Pulmonary artery endothelial cell (primary cell): ENCODE measurements around the gene SLC17A1. TPM values are rescaled to one million over a fixed set of nuclear protein-coding genes. Genes with fewer than 3 reads are reported as not detected.

Experiments
- DNase-seq: peaks from one replicate; pipeline ENCODE4 v3.0.0-alpha.2; 2011; ENCODE audit warnings: low read depth, low spot score
- total RNA-seq: library from RNA; depleted of rRNA; stranded (reverse); fragments of >200 nt; gene quantifications from 2 replicates; pipeline ENCODE4 v1.2.3, GENCODE V29; 2014

The SLC17A1 gene
- not detected in 2 replicates for total RNA-seq

- DNase-seq = no peak
Observed at GRCh38 chr6:25831532-25832306, at the start of gene SLC17A1. TSS of gene SLC17A1 (minus strand) at chr6:25832052. CDS start at chr6:25830557, 1,495 bp downstream.

DNA sequence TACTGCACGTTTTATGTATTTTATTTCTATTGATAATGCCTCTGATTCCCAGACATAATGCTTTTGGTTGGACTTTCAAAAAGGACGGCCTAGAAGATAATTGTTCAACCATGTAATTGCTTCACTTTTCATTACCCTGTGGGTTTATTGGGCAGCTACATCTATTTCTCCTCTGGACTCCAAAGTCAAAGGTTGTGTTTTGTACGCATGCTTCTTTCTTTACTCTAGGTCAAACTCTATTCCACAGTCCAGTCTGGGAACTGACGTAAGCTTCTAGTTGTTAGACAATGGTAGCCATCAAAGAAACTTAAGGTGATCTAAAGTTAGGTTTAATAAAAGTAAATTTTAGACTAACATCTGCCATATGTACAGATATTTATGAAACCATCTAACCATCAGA lies 48.7 kb upstream of the SLC17A1 start:
- DNase-seq = no peak

DNA sequence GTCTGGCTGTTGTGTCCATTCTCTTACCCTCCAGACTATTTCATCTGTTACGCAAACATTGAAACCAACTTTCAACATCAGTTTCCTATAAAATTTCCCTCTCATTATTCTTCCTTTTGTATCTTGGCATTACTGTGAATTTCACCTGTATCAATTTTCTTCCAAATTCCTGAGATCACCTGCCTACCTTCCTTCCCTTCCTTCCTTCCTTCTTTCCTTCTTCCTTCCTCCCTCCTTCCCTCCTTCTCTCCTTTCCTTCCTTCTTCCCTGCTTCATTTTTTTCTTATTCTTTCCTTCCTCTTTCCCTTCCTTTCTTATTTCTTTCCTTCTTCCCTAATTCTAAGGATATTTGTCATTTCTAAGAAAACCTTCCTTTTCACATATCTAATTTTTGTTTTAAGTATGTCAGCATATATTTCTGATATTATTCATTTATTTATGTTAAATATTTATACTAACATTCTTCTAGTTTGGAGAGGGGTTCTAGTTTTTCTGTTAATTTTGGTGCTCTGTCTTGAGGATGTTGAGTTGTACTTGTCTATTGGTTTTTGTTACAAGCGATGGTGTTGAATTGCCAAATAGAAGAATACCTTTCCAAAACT lies 47.0 kb upstream of the SLC17A1 start:
- DNase-seq = no peak

- no peak for DNase-seq
Observed at GRCh38 chr6:25875926-25876602, 44.2 kb upstream of the SLC17A1 start.

DNA sequence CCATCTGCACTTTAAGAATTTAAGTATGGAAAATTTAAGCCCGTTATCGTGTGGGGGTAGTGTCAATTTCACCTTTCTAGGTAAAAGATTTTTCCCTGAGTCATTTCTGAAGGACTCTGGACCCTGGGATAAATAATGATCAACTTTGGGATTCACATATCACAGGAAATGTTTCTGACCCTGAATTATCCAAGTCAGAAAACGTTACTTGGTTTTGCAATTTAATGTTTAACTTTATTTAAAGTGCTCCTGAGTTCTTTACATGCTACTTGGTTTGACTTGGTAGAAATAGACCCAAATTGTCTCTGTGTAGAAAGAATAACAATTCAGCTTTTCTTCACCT lies 43.7 kb upstream of the SLC17A1 start:
- no peak for DNase-seq

DNA sequence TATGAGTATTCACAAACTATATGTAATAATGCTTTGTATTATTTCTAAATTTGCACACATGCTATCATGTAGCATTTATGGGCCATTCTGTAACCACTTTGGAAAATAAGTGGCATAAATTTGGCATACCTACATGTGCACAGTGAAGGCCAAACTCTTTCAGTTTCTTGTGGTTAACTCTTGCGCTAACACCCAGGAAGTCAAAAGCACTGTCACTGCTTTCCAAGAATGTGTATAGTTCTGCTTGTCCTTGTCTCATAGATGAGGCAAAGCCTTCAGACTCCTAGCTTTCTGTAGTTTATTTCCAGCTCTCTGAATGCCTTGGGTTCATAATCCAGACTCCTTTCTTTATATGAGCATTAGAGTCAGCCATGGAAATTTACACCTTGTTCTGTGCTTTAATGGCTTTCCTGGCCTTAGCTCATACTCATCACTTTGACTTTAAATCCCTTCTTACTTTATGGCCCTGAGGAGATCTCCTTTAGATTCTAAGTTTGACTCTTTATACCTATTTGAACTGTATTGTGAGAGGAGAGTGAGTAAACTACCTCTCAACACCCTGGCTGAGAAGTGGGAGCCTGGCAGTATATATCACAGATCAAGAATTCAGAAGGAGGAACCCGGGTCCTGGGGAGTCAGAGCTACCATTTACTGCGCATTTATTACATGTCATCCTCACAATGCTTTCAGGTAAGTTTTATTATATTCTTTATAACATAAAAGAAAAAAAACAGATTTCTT lies 43.1 kb upstream of the SLC17A1 start:
- DNase-seq = no peak

GRCh38 chr6:25874118-25874517 lies 42.3 kb upstream of the SLC17A1 start, which contains the start of gene SLC17A3:
TSS of gene SLC17A3 (minus strand) at chr6:25874243. CDS start at chr6:25868387, 5,856 bp downstream.
- DNase-seq = no peak

DNA sequence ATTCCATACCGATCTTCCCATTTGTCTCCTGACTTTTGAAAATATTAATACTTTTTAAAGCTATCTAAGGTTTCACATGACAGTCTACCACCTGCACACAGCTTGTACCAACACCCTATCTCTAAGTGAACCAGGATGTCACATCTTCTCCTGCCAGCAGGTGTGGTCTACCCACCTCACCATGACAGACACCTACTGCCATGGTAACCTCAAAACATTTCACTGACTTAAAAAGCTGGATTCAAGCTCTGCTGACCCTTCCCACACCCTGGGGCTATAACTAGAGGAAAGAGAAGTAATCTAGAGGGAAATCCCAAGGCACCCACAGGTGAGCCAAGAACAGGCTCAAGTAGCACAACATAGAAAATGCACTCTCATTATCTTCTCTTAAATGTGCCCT lies 41.0 kb upstream of the SLC17A1 start:
- no peak for DNase-seq

DNA sequence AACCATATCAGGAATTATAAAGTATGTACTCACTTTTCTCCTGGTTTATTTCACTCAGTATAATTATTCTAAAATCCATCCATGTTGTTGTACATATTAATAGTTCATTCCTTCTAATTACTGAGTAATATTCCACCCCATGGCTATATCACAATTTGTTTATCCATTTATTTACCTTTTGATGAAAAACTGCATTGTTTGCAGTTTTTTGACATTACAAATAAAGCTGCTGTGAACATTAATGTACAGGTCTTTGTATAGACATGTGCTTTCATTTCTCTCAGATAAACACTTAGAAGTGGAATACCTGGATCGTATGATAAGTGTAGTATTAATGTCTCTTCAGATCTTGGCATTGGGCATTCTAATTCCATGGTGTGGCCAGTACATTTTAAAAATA lies 38.0 kb upstream of the SLC17A1 start:
- no peak for DNase-seq

DNA sequence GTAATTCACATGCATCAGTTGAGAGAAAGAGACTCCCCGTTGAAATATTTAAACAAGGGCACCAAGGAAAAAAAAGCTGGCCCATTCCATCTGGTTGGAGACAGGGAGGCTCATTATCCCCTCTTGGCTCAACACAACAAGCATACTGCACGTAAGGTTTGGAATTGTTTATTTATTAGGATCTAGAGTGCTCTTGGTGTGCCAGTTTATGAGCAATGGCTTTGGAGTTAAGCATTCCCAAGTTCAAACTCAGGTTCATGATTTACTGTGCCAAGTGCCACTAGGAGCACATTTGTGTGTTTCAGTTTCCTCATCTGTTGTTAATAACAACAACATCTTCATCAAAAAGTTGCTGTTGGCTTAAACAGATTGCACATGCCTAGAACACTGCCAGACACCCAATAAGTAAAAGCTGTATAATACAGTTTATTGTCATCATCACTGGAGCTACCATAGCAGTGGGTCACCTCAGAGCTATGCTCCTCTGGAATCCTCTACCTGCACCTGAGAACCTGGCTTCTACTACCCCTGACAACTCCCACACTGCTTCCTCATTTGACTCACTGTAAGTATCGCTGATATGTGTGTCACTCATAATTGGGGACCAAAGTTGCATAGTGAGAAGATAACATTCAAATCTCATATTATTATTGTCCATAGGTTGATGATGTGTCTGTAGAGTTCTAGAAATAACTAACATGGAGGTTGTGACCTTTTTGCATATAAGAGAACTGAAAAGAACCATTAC lies 36.8 kb upstream of the SLC17A1 start:
- no peak for DNase-seq

GRCh38 chr6:25866011-25866410 lies 34.2 kb upstream of the SLC17A1 start:
- no peak for DNase-seq

- no peak for DNase-seq
Observed at GRCh38 chr6:25863360-25863759, 31.5 kb upstream of the SLC17A1 start.

GRCh38 chr6:25862199-25862598 lies 30.3 kb upstream of the SLC17A1 start:
- DNase-seq = no peak

DNA sequence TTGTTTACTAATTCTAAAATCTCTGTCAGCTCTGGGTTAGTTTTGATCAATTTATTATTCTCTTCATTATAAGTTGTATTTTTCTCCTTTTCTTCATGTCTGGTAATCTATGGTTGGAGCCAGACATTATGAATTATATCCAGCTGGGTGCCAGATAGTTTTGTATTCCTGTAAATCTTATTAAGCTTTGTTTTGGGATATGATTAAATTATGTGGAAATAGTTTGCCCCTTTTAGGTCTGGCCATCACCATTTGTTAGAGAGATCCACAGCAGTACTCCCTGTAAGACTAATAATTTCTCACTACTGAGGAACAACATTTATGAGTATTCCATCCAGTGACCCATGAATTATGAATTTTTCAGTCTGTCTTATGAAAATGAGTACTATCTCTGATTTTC lies 20.9 kb upstream of the SLC17A1 start:
- no peak for DNase-seq

- no peak for DNase-seq
Observed at GRCh38 chr6:25851961-25852360, 20.1 kb upstream of the SLC17A1 start.

DNA sequence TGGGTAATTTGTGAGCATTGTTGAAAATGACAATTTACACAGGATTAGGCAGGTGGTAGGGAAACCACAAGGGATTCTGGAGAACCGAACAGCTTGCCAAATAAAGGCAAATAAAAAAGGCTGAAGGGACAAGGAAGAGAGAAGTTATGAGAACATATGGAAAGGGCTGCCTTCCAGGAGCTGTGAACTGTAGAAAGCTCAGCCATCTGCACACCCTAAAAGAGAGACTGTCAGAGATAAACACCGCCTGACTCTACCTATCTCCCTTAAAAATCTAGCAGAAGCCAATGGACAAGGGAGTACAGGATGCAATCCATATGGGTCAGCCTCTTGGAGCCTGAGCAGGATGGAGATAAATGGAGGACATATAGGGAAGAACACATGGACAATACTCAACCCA lies 12.7 kb upstream of the SLC17A1 start:
- no peak for DNase-seq

- DNase-seq = no peak
Observed at GRCh38 chr6:25842526-25842925, 10.7 kb upstream of the SLC17A1 start.

DNA sequence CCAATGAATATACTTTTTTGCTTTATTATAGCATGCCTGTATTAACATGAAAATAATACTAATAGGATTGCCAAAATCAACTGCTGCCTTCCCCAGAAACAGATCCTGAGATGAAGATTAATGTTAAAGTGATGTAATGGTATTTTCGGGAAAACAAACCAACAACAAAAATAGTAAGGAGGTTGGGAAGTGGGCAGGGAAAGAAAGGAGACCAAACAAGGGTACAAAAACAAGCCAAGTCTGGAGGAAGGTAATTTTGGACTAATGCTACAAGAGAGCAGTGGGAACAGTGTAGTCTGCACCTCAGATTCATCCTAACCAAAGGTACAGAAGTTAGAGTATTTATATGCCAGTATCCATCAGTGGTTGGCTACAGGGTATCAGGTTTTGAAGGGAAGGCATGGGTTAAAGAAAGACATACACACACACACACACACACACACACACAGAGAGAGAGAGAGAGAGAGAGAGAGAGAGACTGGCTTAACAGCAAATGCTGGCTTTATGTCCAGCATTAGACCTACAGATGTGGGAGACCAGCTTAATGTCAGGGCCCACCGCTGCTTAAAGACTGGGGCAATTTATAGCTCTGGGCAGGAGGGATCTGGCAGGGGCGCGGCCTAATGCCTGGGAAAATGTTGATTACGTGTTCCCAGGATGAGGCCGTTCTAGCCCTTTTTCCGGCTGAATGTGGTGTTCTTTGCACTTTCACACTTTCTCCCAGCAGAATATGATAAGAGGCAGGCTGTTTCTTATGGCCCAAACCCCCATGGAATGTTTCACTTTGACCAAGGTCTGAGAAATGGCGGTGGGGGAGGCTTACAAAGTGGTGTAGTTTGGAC lies 3.8 kb upstream of the SLC17A1 start:
- no peak for DNase-seq

DNA sequence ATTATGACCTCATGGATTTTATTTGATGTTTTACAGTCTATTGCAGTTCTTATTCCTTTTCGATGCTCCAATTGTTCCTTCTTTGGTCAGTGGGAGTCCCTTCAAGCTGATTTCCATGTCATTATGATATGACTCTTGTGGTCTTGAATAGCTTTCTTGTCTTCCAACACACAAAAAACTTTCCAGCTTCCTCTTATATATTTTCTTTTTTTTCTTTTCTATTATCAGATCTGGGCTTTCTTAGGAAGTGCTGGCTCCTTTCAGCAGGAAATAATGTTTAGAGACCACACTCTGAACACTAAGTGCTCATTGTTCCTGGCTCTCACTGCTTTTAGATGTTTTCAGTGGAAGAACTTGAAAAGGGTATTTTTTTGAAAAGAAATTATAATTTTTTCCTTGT lies 3.1 kb upstream of the SLC17A1 start:
- peak; percentile 11 for DNase-seq

DNA sequence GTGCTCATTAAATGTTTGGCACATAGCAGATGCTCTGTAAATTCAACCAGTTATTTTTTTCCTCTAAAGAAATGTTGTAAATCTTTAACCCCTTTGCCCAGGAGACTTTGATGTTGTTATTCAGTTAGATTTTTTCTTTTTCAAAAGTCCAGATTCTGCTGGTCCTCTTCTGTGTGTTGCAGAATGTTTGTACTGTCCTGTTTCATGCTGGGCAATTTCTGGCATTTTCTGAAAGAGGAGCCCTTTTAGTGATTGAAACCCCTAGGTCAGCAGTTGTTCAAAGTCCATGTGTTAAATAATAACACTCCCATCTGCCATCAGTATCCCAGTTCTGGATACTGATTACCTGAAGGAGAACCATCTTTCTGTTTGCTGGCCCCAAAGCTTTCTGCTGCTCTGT lies 1.3 kb upstream of the SLC17A1 start:
- DNase-seq = no peak
